ENCODE data around the gene KLHL8. TPM values are rescaled to one million over a fixed set of nuclear protein-coding genes. Genes with fewer than 3 reads are reported as not detected.

KLHL8 gene
- total RNA-seq, 1 donor from 2014 or later = 15.2 TPM

- DNase-seq (ENCODE audit: low spot score in 2 of 2, unreplicated experiment in 2 of 2) = no peak
- no peak overlapping the region for H3K27ac Mint-ChIP-seq
- H3K9me3 Mint-ChIP-seq = no peaks in the 10 kb centered on the region
- no peaks in the 10 kb centered on the region for H3K36me3 Mint-ChIP-seq
- peaks cover 24% of the 10 kb centered on the region for H3K27me3 Mint-ChIP-seq (ENCODE audit: low read depth)
- H3K4me1 Mint-ChIP-seq = peaks cover 7% of the 10 kb centered on the region
- no peak overlapping the region for H3K4me3 Mint-ChIP-seq
- no peak for TF ChIP-seq CTCF (IDR thresholded peaks at IDR 0.05; ENCODE audit: unreplicated experiment)
Measured at GRCh38 chr4:87229979-87230378, 9.6 kb upstream of the KLHL8 start.

GRCh38 chr4:87228262-87228860 is 7.9 kb upstream of the KLHL8 start:
- DNase-seq (ENCODE audit: low spot score in 2 of 2, unreplicated experiment in 2 of 2) = no peak
- H3K4me3 Mint-ChIP-seq = no peak overlapping the region
- peaks cover 24% of the 10 kb centered on the region for H3K27me3 Mint-ChIP-seq (ENCODE audit: low read depth)
- no peak overlapping the region for H3K27ac Mint-ChIP-seq
- no peaks in the 10 kb centered on the region for H3K9me3 Mint-ChIP-seq
- TF ChIP-seq CTCF (IDR thresholded peaks at IDR 0.05; ENCODE audit: unreplicated experiment) = no peak
- H3K36me3 Mint-ChIP-seq = no peaks in the 10 kb centered on the region
- H3K4me1 Mint-ChIP-seq = peaks cover 21% of the 10 kb centered on the region

- DNase-seq (ENCODE audit: low spot score in 2 of 2, unreplicated experiment in 2 of 2) = no peak
- no peak overlapping the region for H3K27ac Mint-ChIP-seq
- no peaks in the 10 kb centered on the region for H3K9me3 Mint-ChIP-seq
- no peak for TF ChIP-seq CTCF (IDR thresholded peaks at IDR 0.05; ENCODE audit: unreplicated experiment)
- H3K4me1 Mint-ChIP-seq = peaks cover 22% of the 10 kb centered on the region
- no peak overlapping the region for H3K4me3 Mint-ChIP-seq
- H3K27me3 Mint-ChIP-seq (ENCODE audit: low read depth) = peaks cover 24% of the 10 kb centered on the region
- H3K36me3 Mint-ChIP-seq = no peaks in the 10 kb centered on the region
Measured at GRCh38 chr4:87227751-87228151, 7.3 kb upstream of the KLHL8 start.

- H3K27ac Mint-ChIP-seq = no peak overlapping the region
Measured at GRCh38 chr4:87225936-87226335, 5.5 kb upstream of the KLHL8 start.

GRCh38 chr4:87224141-87224923 is 3.9 kb upstream of the KLHL8 start:
- Mint-ChIP-seq H3K27me3 (ENCODE audit: low read depth) (peaks cover 8% of the 10 kb centered on the region), H3K4me3 (no peak overlapping the region), H3K4me1 (peaks cover 27% of the 10 kb centered on the region), H3K9me3 (no peaks in the 10 kb centered on the region), H3K27ac (peak overlapping the region; percentile 70), H3K36me3 (no peaks in the 10 kb centered on the region)
- DNase-seq (ENCODE audit: low spot score in 2 of 2, unreplicated experiment in 2 of 2) = no peak
- TF ChIP-seq CTCF (IDR thresholded peaks at IDR 0.05; ENCODE audit: unreplicated experiment) = no peak

More at GRCh38 chr4:87225936-87226335, 5.5 kb upstream of the KLHL8 start:
- peaks cover 18% of the 10 kb centered on the region for H3K27me3 Mint-ChIP-seq (ENCODE audit: low read depth)
- H3K4me1 Mint-ChIP-seq = peaks cover 22% of the 10 kb centered on the region
- no peak for DNase-seq (ENCODE audit: low spot score in 2 of 2, unreplicated experiment in 2 of 2)
- H3K4me3 Mint-ChIP-seq = no peak overlapping the region
- no peaks in the 10 kb centered on the region for H3K36me3 Mint-ChIP-seq
- TF ChIP-seq CTCF (IDR thresholded peaks at IDR 0.05; ENCODE audit: unreplicated experiment) = no peak
- H3K9me3 Mint-ChIP-seq = no peaks in the 10 kb centered on the region

Measured in mesothelial cell of epicardium (in vitro differentiated cells).